Endothelial cell of umbilical vein (primary cell): Measurements from ENCODE around the gene CCDC57.

Source experiments
- POLR2A ChIP-seq: IDR thresholded peaks from 2 replicates; pipeline ENCODE4 v1.6.1; 2012; ENCODE audit warnings: low read depth, mild to moderate bottlenecking, control low read depth, low read length
- POLR2AphosphoS5 ChIP-seq: IDR thresholded peaks from 2 replicates; pipeline ENCODE4 v1.6.1; 2012; ENCODE audit warnings: low read depth, mild to moderate bottlenecking, control low read depth, low read length, moderate library complexity; ENCODE audit not compliant: insufficient read depth
- TF ChIP-seq, protein P1 (sequence below), 2 donors: IDR thresholded peaks; 1 replicate in 1 of 2; 2 replicates in 1 of 2; pipeline ENCODE4 v1.5.1; 2011; ENCODE audit warnings: low read length in 2 of 2, mild to moderate bottlenecking in 2 of 2, moderate library complexity in 2 of 2, control low read depth in 1 of 2, inconsistent platforms in 1 of 2, low read depth in 1 of 2; ENCODE audit not compliant: insufficient read depth in 1 of 2; ENCODE audit errors: extremely low read depth in 1 of 2

DNA sequence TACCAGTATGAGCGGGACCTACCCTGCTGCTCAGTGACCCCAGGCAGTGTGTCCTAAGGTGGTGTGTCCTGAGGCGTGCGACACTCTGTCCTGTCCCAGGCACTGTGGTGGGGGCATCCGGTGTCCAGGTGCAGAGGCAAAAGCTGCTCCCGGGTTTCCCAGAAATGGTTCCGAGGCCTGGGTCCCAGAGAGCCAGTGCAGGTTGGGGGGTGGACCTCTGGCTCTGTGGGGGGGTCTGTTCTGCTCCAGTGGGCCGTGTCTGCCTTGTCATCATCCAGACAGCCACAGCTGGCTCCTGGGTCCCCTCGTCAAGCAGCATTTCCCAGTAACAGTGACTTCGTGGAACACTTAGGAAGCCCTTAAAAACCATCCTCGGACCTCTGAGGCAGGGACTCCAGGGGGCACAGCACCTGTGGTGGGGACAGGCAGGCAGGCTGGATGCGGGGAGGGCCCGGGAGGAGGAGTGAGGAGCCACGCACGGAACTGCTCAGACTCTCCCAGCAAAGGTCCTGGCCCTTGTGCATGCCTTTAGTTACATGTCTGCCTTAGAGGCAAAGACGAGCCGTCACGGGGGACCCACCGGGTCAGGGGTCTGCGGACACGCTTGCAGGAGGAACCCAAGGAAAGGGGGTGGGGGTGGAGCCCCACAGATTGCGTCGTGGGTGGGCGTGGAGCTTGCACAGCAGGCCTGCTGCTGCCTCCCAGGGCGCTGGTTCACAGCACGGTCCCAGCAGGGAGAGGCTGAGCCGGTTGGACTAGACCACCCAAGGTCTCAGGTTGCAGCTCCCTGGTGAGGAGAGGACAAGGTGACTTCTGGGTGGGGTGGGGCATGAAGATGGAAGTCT lies 21.8 kb upstream of the CCDC57 start:
- TF ChIP-seq, protein P1, sequence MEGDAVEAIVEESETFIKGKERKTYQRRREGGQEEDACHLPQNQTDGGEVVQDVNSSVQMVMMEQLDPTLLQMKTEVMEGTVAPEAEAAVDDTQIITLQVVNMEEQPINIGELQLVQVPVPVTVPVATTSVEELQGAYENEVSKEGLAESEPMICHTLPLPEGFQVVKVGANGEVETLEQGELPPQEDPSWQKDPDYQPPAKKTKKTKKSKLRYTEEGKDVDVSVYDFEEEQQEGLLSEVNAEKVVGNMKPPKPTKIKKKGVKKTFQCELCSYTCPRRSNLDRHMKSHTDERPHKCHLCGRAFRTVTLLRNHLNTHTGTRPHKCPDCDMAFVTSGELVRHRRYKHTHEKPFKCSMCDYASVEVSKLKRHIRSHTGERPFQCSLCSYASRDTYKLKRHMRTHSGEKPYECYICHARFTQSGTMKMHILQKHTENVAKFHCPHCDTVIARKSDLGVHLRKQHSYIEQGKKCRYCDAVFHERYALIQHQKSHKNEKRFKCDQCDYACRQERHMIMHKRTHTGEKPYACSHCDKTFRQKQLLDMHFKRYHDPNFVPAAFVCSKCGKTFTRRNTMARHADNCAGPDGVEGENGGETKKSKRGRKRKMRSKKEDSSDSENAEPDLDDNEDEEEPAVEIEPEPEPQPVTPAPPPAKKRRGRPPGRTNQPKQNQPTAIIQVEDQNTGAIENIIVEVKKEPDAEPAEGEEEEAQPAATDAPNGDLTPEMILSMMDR (IDR thresholded peaks at IDR 0.05; ENCODE audit: extremely low read depth in 1 of 2, insufficient read depth in 1 of 2, low read depth in 1 of 2, low read length in 2 of 2): no peak
- TF ChIP-seq POLR2A (peak; percentile 3), POLR2AphosphoS5 (no peak)
